NCI-H2107 treated with DMSO at 0.1 percent for 48 hours (cell line): ENCODE measurements around the gene NR2F2.

ENCODE experiments used
- DNase-seq: peaks from one replicate; lab custom pipeline; 2025; ENCODE audit not compliant: unreplicated experiment; lab: John Stamatoyannopoulos, UW

NR2F2 gene

DNA sequence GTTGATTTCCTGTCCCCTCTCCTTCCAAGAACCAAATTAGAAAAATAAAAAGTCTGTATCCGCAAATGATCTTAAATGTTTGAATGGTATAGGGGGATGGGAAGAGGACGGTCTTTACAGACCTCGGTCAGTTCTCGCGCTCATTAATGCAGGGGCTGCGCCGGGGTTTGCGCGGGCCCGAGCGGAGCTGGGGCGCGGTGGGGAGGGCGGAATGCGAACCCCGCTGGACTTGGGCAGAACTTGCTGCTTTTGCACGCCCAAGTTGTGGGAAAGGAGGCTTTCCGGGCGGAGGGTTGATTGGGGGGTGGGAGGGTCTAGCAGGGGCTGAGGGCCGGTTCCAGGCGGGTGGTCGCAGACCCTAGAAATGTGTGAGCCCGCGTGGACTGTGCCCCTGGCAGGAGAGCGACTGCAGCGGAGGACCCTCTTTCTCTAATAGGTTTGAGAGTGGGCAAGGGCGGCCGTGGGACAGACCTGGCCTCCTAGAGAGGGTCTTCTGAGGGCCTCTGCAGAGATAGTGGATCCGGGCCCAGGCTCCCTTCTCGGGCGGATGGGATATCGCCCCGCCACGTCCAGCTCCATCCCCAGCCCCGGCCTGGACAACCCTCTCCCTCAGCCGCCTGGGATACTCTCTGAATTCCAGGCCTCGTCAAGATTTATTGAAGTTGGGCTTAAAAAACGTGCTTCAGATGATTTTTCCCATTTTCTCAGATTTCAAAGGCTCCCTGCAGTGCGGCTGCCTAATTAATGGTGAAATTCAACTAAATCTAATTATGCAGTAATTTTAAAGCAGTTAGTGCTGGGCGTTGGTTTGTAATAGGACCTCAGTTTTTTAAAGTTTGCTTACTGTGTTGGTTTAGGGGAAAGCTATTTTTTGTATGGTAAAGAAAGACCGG lies 11.3 kb downstream of the NR2F2 start:
- DNase-seq: no peak

DNA sequence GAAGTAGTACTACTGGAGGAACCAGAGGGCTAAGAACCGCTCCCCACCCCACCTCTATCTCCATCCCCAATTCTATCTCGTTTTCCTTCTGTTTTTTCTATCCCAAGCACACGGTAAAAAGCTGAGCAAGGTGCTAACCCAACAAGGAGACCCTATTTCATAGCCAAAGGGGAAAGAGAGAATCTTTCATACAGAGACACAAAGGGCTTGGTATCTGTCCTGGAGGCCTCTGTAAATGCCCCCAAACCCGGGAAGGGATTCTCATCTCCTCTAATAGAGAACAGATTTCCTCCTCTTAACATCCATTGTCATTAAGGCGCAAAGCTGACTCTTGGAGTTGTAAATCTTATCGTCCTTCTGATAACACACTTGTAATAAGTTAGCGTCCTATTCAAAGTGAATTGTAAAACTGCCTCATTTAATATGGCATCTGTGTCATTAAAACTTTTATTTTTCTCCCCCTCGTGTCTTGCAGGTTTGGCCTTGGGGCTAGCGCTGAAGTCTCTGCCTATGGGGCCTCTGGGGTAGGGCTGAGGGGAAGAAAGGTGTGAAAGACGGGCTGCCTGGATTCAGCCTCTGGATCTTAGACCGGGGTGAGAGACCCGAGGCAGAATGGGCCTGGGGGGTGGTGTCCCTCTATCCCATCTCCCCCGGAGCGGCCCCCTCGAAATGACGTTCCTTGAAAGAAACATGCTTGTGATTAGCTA lies 12.1 kb downstream of the NR2F2 start:
- DNase-seq: no peak

DNA sequence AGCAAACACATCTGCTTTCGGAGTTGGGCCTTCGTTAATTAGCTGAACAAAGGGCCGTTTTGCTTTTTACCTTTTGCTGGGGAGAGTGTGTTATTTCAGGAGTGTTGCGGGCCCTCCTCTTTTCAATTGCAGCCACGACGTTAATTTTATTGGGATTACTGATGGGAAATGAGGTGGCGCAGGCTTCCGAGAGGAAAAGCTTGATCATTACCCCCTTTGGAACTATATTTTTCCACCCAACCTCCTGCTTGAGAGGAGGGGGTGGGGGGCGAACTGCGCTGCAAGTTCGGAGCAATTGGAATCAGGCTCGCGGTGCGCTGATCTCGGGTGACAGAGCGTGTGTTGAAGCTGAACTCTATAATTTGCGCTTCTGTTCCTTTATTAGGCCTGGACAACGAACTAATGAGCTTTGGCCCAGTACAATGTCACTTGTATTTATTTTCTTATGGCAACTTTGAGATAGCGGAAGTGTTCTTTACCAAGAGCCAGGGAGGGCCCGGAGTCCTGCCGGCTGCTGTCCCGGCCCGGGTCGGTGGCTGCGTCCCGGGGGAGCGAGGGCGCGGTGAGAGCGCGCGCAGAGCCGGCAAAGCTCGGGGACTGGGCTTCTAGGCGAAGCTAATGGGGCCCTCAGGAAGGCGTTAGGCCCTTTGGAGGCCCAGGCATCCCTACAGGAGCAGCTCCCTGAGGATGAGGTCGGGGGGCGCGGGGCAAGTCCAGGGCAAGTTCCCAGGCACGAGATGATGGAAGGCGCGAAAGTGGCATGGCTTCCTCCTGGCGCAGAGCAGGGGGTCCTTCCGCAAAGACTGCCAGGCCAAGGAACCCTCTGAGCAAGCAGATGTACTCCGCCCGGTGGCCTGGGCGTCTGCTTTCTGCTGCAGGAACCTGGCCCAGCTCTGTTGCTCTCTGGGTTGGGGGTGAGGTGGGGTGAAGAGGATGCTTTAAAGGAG lies 12.9 kb downstream of the NR2F2 start:
- no peak for DNase-seq

DNA sequence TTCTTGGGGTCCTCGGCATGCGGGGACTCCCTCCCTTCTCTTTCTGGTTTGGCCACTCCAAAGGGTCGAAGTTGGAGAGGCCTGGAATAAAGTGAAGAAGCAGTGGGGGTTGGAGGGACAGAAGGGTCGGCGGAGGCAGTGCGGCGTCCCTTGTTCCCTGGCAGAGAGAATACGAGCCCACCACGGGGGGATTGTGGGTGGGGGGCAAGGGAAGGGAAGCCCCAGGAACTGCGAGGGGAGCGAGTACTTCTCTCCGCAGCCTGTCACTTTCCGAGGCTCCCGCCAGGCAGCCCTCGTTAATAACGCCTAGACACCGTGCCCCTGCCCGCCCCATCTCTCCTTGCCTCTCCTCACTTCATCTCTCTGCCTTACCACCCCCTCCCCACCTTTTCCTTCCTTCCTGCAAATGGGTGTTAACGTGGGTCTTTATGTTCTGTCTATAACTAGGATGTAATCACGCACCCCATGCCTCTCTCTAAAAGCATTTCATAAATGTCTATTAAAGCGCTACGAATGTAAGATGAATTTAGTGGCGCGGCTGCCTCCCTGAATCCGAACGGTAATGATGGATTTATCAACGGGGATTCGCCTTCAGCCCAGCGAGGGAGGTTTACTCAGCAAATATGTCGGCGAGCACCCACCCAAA lies 13.7 kb downstream of the NR2F2 start:
- DNase-seq: no peak

DNA sequence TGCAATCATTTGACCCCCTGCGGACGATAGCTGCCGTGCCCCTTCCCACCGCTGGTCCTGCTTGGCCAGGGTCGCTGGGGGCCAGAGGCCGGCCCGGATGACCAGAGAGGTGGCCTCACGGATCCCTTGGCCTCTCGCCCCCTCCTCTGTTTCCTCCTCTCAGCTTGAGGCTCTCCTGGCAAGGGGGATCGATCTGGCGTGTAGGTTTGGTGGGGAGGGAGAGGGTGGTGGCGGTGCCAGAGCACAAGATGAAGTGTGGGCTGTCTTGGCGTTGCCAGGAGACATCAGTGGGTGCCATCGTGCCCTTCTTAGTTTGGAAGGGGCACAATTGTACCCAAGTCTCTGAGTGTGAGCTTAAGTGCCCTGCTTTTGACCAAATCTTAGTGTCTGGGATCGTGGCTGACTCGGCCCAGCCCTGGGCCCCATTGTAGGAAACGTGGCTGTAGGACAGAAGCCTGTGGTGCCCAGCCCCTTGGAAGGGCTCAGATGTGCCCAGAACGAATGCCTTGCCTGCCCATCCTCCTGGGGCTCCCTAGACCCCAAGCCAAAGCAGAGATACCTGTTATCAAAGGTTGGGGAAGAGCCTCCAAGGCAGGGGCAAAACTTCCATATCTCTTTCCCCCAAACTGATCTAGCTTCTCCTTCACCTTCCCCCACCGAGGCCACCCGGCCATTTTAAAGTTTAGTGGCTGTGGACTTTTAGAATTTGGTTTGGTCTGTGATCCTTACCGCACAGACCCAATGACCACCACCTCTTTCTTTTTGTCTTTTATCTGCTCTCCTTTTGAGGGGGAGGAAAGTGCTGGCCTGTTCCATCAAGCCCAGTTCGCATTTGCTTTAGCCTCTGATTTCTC lies 14.4 kb downstream of the NR2F2 start:
- no peak for DNase-seq

DNA sequence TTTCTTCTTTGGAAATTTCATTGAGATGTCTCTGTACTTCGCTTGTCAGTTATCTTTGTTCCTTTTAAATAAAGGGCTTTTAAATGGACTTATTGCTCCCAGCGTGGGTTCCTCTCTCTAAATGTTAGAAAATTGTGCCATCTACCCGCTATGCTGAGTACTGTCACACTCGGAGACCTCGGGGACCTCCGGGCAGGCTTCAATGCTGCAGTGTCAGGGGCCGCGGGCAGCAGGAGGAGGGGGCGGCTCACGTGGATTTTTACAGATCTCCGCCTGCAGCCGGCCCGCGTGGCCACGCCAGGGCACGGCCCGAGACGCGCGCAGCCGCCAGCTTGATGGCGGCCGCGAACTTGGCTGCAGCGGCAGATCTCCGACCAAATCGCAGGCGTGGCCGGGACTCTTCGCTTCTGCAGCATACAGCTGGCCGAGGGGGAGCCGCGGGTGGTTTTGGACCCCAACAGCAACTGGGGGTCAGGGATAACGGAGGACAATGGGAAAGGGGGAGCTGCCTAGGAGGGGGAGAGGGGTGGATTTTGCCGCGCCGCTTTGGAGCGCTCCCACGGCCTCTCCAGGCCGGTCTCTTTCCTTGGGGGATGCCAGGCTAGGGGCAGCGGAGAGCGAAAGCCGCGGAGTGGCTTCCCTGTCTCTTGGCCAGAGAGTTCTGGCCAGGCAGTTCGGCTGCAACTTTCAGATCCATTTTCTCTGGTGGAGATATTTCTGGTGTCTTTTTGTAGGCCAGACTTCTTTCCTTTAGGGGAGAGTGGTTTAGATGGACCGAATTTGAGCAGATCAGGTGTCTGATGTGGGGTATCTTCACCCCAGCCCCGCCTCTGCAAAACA lies 15.3 kb downstream of the NR2F2 start:
- peak; percentile 30 for DNase-seq

DNA sequence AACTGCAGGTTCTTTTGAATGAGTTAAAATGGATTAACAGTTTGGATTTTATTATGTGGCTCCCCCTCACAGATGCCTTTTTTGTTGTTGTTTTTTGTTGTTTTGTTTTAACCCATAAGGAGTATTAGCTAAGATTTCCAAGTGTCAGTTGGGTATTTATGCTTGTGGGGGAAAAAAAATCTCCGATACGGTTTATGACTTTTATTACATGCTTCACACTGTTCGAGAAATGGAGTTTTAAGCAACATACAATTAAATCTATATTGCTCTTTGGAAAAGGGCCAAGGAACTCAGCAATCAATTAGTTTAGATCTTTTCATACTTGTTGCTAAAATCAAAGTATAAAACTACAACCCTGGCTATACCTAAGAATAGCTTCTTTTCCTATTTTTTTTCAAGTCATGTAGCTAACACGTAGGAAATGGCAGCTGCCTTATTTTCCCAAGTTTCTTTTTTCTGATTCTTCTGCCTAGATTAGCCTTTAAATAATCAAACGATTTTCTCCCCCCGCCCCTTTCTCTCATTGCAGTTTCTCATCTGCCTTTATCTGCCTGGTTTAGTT lies 16.0 kb downstream of the NR2F2 start:
- DNase-seq: no peak

DNA sequence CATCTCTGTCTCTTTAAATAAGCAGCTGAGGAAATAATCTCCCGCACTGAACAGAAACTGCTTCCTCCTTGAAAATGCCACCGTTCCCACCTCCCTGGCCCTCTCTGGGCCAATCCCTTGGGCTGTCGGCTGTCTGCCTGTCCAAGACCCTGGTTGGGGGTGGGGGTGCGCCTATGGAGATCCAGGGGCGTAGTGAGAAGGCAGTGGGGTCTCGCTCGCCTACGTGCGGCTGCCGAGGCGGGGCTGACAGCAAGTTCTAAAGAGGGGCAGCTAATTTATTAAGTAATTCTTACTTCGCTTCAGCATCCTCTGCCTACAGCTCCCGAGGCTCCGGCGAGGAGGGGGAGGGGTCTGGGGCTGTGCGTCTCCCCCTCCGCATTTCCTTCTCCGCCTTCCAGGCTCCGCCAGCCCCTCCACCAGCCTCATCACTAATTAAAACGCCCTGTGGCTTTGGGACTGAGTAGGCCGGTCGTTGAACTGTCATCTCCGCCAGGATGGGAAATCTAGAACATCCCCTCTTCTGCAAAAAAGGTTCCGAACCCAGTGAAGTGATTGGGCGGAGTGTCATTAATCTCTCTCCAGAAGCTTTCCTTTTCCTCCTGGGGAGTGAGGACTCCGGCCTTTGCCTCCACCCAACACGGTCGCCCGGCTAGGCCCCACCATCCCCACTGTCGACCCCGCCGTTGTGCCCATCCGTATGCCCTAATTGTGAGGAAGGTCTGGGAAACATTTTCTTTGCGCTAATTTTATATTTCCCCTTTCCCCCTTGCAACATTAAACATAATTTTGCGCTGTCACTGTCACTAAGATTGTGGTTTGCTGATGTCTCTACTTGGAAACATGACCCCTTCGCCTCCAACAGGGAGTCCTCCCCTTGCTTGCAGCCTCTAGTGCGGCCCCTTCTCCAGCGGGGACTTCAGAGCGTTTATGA lies 16.9 kb downstream of the NR2F2 start:
- no peak for DNase-seq

DNA sequence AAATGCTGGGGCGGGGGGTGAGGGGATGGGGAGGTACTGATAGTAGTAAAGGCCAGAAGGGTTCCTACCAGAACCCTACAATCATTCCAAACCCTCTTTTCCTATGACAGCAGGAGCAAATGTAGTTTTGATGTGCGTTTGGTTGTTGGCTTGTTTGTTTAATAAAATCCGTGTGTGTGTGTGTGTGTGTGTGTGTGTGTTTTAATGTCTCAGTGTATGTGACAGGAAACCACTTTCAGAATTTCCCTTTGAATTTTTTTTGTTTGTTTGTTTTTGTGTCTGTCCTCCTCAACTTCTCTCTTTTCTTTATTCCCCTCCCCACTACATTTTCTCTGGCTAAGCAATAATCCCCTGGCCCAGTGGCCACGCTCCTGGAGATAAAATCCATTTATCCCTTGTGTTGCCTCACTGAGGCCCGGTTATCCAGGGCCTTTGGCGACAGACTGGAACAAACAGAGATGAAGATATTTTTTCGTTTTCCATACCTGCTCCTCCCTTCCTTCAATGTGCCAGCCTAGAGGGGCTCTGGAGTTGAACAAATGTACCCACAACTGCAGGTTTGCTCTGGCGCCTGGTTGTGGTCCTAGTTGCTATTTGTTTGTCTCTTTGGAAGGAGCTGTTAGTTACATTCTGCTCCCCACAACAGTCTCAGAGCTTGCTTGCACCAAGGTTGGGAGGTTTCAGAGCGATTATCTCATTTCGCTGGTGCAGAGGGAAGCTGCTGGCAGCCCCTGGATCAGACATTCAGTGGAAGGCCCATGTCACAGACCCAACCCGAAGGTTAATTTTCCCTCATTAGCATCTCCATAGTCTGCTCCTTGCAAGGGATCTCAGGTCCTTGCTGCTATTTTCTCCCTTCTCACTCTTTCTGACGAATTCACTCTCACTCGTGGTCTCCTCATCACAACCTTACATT lies 17.9 kb downstream of the NR2F2 start:
- DNase-seq: no peak

DNA sequence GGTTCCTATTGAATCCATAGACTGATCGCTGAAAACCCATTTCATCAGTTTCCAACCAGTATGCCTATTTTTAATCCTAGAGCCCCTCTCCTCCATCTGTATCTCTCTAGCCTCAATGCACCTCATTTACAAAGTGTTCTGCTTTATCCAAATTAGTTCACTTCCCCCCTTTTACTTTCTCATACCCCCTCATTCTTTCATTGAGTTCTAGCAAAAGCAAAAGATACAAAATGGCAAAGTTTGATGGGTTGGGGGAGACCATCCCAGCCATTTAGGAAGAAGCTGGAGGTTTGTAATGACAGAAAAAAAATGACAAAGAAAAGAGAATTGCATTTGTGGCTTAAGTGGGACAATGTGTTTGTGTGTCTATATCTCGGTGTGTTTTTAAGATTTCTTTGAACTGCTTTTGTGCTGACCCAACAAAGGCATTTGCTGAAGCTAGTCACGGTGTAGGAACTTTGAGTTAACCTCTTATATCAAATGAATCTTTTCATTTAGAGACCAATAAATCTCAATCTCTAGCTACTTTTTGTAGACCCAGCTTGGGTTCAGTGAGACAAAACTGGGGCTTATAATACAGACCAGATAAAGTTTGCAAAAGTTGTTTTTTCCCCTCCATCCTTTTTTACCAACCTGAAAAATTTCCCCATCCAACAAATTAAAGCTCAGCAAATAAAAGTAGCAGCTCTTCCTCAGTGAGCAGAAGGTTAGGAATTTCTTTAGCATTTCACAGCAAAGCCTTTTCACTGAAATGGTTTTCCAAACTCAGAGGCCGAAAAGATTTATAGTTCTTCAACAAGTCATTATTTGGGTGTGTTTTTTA lies 18.7 kb downstream of the NR2F2 start:
- DNase-seq: no peak

DNA sequence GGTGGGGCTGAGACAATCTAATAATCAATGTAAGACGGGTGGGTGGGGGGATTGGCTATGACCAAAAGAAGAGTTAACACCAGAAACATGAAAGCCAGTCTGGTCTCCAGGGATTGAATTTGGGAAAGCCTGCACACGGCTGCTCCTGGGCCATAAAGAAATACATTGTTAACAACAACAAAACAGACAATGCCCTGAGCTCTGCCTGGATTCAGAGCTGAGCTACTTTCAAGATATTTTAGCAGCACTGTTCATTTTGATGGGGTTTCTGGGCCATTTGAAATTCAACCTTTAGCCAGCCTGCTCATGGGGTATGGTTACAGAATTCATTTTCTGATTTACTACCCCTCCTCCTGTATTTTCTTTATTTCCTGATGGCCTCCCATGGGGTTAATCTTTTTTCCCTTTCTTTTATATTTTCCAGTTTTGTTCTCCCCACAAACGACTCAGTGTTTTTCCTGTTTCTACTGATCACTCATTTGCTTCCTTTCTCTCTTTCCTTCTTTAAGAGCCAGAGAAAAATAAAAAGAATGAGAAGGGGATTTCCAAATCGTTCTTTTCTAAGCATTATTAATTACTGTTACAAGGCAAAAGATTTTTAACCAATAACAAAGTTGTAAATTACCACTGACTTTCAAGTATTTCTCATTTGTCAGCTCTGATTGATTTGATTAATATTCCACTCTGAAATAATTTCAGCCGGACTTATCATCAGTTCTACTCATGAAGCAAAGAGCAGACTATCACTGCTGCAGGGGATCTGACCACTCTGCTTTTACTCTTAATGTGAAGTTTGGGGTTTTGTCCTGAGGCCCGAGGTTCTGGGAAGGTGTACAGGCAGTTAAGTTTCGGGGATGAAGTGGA lies 19.6 kb downstream of the NR2F2 start:
- DNase-seq: no peak

DNA sequence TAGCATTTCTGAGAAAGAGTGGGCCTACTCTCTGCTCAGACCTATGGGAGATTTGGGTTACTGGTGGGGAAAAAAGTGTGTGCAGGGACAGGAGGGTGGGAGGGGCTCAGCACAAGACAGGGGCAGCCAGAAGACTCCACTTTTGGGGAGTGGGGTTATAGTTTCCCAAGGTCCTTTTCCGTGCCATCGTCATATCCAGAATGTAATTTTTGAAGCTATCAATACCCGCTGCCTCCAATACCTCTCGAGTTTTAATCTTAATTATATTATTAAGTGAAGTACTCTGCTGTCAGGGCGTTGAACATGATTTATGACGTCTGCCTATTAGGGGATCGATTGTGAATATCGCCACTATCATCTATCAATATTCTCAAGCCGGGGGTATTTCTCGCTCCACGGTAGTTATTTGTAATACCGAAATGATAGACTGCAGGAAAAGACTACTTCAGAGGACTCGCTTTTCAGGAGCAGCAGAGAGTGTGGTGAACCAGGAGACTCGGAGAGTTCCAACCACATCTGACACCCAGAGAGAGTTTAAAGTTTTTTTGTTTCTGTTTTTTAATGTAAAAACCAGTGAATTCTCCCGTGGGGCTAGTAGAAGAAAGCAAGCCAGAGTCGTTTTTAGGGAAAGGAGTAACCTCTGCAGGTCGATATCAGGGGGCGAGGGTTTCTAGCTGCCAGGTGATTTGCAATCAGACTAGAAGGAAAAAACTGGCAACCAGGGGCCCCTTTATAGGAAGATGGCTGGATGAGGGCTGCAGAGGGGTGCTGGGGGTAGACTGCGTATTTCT lies 20.6 kb downstream of the NR2F2 start:
- no peak for DNase-seq

DNA sequence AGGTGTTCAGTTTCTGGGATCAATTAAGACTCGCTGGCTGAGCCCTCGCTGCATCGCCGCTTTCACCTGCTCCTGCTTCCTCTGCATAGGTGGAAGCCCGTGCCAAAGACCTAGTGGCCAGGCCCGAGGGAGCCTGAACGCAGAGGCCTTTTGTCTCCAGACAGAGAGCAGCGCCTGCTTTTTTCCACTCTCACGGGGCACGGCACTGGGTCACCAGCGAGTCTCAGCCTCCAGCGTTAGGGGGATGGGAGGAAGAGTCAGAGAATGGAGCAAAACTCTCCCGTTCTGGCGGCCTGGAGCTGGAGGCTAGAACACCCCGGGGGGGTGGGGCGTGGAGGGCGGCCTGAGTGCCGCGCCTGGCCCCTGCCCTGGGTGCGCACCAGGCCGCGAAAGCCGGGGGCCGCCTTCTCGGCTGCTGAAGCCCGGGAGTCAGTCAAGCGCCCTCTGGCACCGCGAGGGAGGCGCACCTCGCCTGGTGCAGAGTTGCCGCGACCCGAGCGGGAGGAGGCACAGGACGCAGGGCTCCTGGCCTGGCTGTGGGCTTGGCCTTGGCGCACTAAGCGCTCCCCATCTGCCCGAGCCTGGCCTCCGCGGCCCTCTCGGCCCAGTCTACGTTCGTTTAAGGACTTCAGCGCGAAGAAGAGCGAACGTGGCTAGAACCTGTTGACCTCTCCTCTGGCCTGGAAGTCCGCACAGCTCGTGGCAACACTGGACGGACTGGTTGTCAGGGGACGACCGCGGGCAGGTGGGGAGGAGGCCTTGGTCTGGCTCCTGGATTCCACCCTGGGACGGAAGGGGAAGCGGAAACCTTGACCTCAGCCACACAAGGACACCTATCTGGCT lies 21.5 kb downstream of the NR2F2 start:
- no peak for DNase-seq
